CD4-positive, alpha-beta T cell treated with Interleukin-4 for 4 hours (primary cell): ENCODE measurements around the gene GSG1L2.

ENCODE experiments used
- DNase-seq: peaks from one replicate; pipeline ENCODE4 v3.0.0-alpha.2; 2020

Gene GSG1L2

DNA sequence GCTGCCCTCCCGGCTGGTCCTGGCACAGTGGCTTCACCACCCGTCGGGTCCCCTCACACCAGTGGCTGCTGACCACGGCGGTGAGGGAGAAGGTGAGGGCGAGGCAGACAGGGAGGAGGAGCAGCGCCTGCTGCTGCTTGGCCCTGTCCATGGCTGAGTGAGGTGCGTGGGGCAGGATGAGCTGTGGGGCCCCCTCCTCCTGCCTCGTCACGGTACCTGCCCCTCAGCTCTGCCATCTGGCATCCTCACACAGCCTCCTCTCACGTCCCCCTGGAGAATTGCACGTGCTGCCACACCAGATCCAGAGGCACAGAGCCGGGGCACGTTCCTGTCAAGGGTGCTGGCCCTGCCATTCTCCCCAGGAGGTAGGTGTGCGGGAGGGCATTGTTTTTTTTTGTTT is at the start of gene GSG1L2:
TSS of gene GSG1L2 (minus strand) at position 159 of the 400 bp plus-strand sequence. CDS start at position 151, 8 bp downstream.
- no peak for DNase-seq

GRCh38 chr17:9868552-9868951 is 46.7 kb upstream of the GSG1L2 start:
- no peak for DNase-seq

DNA sequence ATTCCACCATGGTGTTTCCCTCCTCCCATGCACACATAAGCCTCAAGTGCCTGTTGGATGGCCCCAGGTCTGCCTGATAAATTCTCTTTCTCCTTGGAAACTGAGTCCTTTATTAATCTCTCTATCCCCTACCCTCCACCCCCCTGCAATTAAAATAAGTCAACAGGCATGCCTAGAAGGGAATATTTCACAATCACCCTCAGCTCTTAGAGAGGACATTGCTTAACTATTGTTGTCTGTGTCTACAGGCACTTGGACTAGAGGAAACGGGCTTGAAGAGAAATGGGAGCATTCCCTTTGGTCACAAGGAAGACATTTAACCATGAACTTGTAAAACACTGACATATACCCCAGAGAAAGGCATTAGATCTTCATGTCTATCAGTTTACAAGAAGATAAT is 43.7 kb upstream of the GSG1L2 start:
- no peak for DNase-seq

GRCh38 chr17:9862949-9863348 is 41.1 kb upstream of the GSG1L2 start:
- DNase-seq: no peak

- DNase-seq: no peak
Observed at GRCh38 chr17:9862220-9862619, 40.3 kb upstream of the GSG1L2 start.

DNA sequence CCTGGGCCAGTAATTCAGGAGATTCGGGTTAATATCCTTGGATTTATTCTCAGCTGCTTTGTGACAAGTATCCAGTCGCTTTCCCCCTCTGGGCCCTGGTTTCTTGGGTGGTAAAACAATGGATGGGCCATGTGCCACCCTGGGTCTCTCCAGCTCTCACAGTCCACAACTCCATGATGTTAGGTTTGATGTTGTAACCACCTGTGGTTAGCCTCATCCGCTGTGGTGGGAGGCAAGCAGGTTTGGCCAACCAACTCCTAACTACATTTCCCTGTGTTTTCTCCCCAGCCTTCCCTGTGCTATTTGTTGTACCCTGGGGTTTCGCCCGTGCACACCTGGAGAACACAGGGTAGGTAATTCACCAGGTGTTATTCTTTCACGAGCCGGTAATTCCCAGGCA is 39.0 kb upstream of the GSG1L2 start:
- DNase-seq: no peak

- no peak for DNase-seq
Observed at GRCh38 chr17:9859781-9860180, 37.9 kb upstream of the GSG1L2 start.

- no peak for DNase-seq
Observed at GRCh38 chr17:9855036-9855435, 33.2 kb upstream of the GSG1L2 start.

DNA sequence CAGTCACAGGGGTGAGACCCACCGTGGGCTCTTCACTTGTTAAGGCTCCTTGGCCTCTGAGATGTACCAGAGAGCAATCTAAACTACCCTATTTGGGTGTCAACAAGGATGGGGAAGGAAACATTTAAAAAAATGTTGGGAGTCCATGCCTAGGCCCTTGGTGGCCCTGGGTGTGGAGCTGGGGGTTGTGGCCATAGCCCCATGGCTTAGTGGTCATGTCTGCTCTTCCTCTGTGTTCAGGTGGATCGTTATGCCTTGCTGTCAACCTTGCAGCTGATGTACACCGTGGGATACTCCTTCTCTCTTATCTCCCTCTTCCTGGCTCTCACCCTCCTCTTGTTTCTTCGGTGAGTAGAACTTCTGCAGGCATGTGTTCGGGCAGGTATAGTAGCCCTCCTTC is 32.4 kb upstream of the GSG1L2 start:
- no peak for DNase-seq

DNA sequence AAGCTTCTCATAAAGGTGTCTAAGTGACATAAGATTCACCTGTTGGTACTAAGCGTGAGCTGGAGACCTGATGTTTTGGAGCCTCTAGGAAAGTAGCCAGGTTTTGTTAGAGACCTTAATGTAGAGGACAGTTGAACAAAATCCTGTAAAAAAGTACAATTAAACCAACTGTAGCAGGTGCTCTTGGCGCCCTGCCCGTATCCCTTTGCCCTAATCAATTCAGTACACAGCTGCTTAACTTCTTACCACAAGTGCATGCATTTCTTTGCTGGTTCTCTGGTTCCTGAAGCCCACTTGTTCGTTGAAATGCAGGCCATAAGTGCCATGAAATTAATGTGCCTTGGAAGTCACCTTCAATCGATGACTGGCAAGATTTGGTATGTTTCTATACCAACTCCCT is 28.3 kb upstream of the GSG1L2 start:
- DNase-seq: no peak

DNA sequence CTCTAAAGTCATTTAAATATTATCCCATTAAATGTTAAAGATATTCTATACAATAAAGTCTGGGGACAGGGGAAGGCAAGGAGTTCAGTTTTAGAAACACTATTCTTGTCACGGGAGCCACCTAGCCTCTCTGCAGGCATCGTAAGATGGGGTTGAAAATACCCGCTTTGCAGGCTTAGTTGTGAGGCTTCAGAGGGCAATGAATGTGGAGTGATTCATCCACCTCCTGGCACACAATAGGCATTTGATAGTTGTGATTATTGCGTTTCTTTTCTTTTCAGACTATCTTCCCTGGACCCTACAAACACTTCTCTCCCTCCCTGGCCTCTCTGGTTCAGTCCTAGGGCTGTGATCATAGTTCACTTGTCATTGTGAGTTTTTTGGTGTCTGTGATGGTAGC is 23.4 kb upstream of the GSG1L2 start:
- no peak for DNase-seq

- DNase-seq: no peak
Observed at GRCh38 chr17:9844153-9844552, 22.3 kb upstream of the GSG1L2 start.

DNA sequence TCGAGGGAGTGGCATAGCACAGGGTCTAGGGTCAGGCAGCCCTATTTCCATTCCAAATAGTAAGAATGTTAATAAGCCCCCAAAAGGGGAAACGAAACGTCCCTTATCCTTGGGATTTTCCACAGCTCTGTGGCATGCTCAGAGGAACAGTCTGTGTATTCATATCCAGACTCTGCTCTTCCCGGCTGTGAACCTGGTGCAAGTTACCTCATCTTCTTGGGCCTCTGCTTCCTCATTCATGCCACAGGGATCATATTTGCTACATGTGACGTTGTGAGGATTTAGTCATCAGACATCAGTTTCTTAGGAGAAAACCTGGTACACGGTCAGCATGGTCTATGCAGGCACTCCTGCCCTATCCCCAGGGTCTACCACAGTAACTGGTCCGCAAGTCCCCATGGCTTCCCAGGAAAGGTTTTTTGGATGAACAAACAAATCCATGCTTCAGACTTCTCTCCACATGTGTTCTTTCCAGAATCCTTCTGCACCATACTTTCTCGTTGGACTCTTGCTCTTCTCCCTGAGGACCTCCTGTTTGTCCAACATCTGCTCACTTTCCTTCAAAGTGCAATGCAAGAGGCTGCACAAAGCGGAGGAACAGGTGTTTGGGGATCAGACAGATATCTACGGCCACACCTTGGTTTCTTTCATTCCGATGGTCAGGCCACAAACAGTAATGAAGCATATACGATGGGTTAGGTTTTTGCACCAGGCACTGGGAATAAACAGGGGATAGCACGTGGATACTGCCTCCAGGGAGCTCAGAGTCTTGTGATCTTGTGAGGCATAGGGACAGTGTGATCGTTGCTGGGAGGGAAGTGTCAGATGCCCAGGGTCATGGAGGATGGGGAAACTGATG is 21.5 kb upstream of the GSG1L2 start:
- DNase-seq: no peak

GRCh38 chr17:9842057-9842758 is 20.3 kb upstream of the GSG1L2 start:
- DNase-seq: no peak

DNA sequence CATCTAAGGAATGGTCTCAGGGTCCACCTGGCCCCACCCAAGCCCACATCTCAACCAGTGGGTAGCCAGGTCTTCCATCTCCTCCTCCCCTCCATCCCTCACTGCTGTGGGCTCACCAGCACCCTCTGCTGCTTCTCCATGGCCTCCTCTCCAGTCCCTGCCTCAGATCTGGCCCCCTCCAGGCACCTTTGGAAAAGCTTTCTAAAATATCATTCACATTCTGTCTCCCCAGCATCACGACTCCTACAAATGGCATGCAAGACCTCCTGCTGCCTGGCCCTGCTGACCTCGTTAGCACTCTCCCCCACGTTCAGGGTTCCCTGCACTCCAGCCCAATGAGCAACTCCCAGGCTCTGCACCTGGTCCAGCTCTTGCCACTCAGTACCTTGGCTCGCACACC is 17.6 kb upstream of the GSG1L2 start:
- no peak for DNase-seq

GRCh38 chr17:9837551-9838471 is 15.9 kb upstream of the GSG1L2 start:
- DNase-seq: no peak

- DNase-seq: no peak
Observed at GRCh38 chr17:9833922-9834321, 12.0 kb upstream of the GSG1L2 start.

GRCh38 chr17:9830711-9831110 is 8.8 kb upstream of the GSG1L2 start:
- no peak for DNase-seq

DNA sequence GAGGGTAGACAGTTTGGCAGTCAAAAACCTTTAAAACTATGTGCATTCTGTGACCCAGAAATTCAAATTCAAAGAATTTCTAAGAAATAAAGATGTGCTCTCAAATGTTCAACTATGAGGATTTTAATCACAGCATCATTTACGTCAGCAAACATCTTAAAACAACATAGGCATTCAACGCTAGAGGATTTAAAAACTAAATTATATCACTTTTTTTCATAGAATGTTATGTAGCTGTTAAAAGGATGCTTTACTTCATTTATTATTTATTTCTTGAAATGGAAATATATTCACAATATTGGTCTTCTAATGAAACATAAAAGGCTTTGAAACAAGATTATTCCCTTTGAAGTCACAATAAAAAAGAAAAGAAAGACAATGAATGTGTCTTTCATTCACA is 7.5 kb upstream of the GSG1L2 start:
- no peak for DNase-seq

DNA sequence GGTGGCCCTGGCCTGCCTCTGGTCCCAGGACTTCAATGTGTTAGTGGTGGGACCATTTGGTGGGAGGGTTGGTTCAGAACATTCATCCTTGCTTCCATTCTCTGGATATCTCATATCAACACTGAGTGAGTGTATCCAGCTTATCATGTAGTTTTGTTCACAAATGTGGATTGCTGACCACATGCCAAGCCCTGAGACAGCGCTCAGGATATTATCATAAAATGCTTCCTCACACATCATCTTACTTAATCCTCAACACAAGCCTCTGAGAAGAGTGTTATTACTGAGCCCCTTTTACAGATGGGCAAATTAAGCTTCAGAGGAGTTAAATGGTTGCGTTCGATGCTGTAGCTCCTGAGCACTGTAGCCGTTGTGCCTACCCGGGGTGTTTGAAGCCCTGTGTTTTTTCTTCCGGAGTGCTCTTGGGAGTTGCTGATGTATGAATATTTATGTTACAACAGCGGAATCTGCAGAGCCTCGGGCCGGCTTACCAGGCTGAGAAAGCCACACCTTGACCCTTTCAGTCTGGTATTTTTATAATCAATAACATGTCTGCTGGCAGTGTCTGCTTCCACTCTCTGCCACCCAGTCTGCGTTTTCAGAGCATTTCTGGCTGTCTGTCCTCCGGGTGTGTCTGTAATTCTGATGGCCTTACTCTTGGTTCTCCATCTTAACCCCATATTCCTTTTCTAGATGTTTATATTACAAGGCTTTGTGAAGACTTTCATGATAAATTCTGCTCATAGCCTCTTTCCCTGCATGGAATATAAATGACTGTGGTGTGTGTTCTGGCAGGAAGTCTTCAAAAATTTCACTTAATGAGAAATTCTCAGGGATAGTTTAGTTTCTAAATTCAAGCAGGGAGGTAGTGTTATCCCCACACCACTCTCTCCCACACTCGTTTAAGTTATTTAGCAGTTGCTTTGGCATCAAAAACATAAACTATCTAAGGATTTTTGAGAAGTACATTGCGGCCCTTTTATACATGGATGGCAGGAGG is 6.7 kb upstream of the GSG1L2 start:
- no peak for DNase-seq

DNA sequence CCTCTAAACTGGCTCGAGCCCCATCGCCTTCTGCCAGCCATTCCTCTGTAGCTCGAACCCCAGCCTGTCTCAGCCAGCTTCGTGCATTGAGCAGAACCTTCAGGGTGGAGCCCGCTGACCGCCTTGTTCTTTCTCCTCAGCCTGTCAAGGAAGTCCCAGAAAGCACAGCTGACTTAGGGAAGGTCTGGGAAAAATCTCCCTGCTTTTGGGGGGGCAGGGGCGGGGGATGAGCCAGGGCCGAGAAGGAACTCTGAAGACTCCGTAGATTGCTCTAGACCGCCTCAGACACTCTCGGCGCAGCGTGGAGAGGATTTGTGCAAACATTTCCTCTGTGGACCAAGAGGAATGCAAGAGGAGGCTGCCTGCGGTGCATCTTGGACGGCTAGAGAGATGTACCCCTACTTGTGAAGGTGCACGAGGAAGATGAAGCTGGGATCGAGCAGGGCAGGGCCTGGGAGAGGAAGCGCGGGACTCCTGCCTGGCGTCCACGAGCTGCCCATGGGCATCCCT is 3.8 kb upstream of the GSG1L2 start, which contains the start of gene GLP2R:
TSS of gene GLP2R (plus strand) at position 284 of the 510 bp plus-strand sequence. CDS start at position 424, 140 bp downstream.
- DNase-seq: no peak
